Measurements from ENCODE around the gene CCDC85C. TPM values are rescaled to one million over a fixed set of nuclear protein-coding genes. Genes with fewer than 3 reads are reported as not detected.
A peak's percentile ranks its signal among the peaks of the same experiment; 100 is the strongest.

CCDC85C gene
- total RNA-seq, 1 experiment from 2014 or later = 33.2 TPM

GRCh38 chr14:99593971-99594841 lies 9.8 kb downstream of the CCDC85C start:
- H3K4me1 Mint-ChIP-seq = peaks cover 28 to 68% of the 10 kb centered on the region in 2 experiments

More at GRCh38 chr14:99593971-99594841, 9.8 kb downstream of the CCDC85C start:
- Mint-ChIP-seq H3K27ac (no peak overlapping the region), H3K36me3 (ENCODE audit: insufficient read depth in 1 of 3, low read depth in 3 of 3) (no peaks in the 10 kb centered on the region; a peak in 1 of 7 replicates), H3K9me3 (no peaks in the 10 kb centered on the region), H3K4me3 (no peak overlapping the region), H3K27me3 (ENCODE audit: low read depth) (no peaks in the 10 kb centered on the region)
- H3K14ac ChIP-seq (ENCODE audit: insufficient read depth, low read length) = no peak overlapping the region
- no peak overlapping the region for H3T11ph ChIP-seq (ENCODE audit: low read length)
- no peak overlapping the region for H3K4me2 ChIP-seq (ENCODE audit: insufficient read depth, insufficient read length, low read length)
- no peak overlapping the region for H3K4ac ChIP-seq (ENCODE audit: low read depth, low read length)
- no peak overlapping the region for H2AFZ ChIP-seq (ENCODE audit: low read length)
- H3K79me1 ChIP-seq (ENCODE audit: insufficient read depth, low read depth, low read length, poor library complexity, severe bottlenecking) = no peaks in the 10 kb centered on the region
- no peaks in the 10 kb centered on the region for H4K20me1 ChIP-seq (ENCODE audit: control insufficient read depth, insufficient read depth, insufficient read length)
- H3K27me3 ChIP-seq (ENCODE audit: insufficient read depth, low read length) = no peaks in the 10 kb centered on the region
- H3K23ac ChIP-seq (ENCODE audit: insufficient read length, low read depth, low read length) = no peak overlapping the region
- no peak for DNase-seq
- no peaks in the 10 kb centered on the region for H3K23me2 ChIP-seq (ENCODE audit: insufficient read length, low read depth, low read length, poor library complexity, severe bottlenecking)
- H2BK120ac ChIP-seq (ENCODE audit: low read depth, low read length, poor library complexity, severe bottlenecking) = no peak overlapping the region
- no peak overlapping the region for H4K8ac ChIP-seq (replicated peaks; ENCODE audit: insufficient read length, low read depth, low read length)
- no CpG with 5 or more reads among the region's 9 CpGs for WGBS (ENCODE audit: extremely low coverage, insufficient read length, low lambda C conversion rate)
- H3K9me3 ChIP-seq (ENCODE audit: control insufficient read depth, low read depth, low read length) = no peaks in the 10 kb centered on the region
- H3K56ac ChIP-seq (ENCODE audit: insufficient read length, low read depth, low read length) = no peak overlapping the region
- H2BK20ac ChIP-seq (ENCODE audit: low read depth, low read length, poor library complexity, severe bottlenecking) = no peak overlapping the region
- no peak overlapping the region for H2BK15ac ChIP-seq (ENCODE audit: low read depth, low read length)
- H3K79me2 ChIP-seq (ENCODE audit: insufficient read depth, low read length) = no peaks in the 10 kb centered on the region; the same call in 1 of the 2 replicates
- no peak overlapping the region for H3K27ac ChIP-seq (ENCODE audit: insufficient read length, low read depth, low read length)
- H3K9ac ChIP-seq (ENCODE audit: extremely low read depth, insufficient read length, low read length) = no peak overlapping the region
- 0 out of 3 replicates have a peak, but pooled peaks have one; percentile 18 for TF ChIP-seq CTCF (conservative IDR thresholded peaks at IDR 0.05)
- peaks cover 2% of the 10 kb centered on the region; the same call in 1 of the 2 replicates for H3K4me1 ChIP-seq (ENCODE audit: insufficient read depth, low read length)
- no peak overlapping the region for H4K5ac ChIP-seq (ENCODE audit: insufficient read length, low read depth, low read length)
- H3K18ac ChIP-seq (ENCODE audit: insufficient read length, low read depth, low read length) = no peak overlapping the region
- H2BK12ac ChIP-seq (ENCODE audit: insufficient read length, low read depth, low read length) = no peak overlapping the region
- no peak overlapping the region for H2AK5ac ChIP-seq (ENCODE audit: insufficient read length, low read length)
- no peak overlapping the region for H4K91ac ChIP-seq (ENCODE audit: insufficient read length, low read depth, low read length)
- no peak overlapping the region for H2BK5ac ChIP-seq (ENCODE audit: insufficient read length, low read length)
